GM12875 (cell line): ENCODE results near the gene ZCCHC4.

Experiments
- H3K4me3 ChIP-seq: one replicate; pipeline ENCODE4 v1.5.1; 2011; ENCODE audit warnings: low read depth, low read length, control low read depth
- CTCF ChIP-seq: IDR thresholded peaks from 2 replicates; pipeline ENCODE4 v1.5.1; 2011; ENCODE audit warnings: low read depth, mild to moderate bottlenecking, control low read depth, inconsistent platforms, low read length, moderate library complexity, borderline replicate concordance; ENCODE audit not compliant: insufficient read depth

The ZCCHC4 gene

GRCh38 chr4:25376754-25377571 is 64.4 kb downstream of the ZCCHC4 start, which contains the start of gene ANAPC4:
ANAPC4 (plus strand) TSS chr4:25377263; CDS start chr4:25377428, 165 bp downstream.
- TF ChIP-seq CTCF = no peak
- H3K4me3 ChIP-seq = peak within 1 kb of the TSS; percentile 72

- H3K4me3 ChIP-seq = peak overlapping the region; percentile 72
- no peak for TF ChIP-seq CTCF
Measured at GRCh38 chr4:25377572-25378436, 65.2 kb downstream of the ZCCHC4 start.

- no peak overlapping the region for H3K4me3 ChIP-seq
- no peak for TF ChIP-seq CTCF
Measured at GRCh38 chr4:25378437-25378743, 65.8 kb downstream of the ZCCHC4 start.

- no peak for TF ChIP-seq CTCF
- no peak overlapping the region for H3K4me3 ChIP-seq
Measured at GRCh38 chr4:25379591-25379990, 67.0 kb downstream of the ZCCHC4 start.

- no peak for TF ChIP-seq CTCF
- no peak overlapping the region for H3K4me3 ChIP-seq
Measured at GRCh38 chr4:25383647-25384046, 71.1 kb downstream of the ZCCHC4 start.

- H3K4me3 ChIP-seq = no peak overlapping the region
- no peak for TF ChIP-seq CTCF
Measured at GRCh38 chr4:25386926-25387325, 74.4 kb downstream of the ZCCHC4 start.
